SJSA1 (cell line): ENCODE results near the gene CALML5. TPM values are rescaled to one million over a fixed set of nuclear protein-coding genes. Genes with fewer than 3 reads are reported as not detected.
A peak's percentile ranks its signal among the peaks of the same experiment; 100 is the strongest.

Source experiments
- DNase-seq, 2 experiments: peaks; one replicate each; pipeline ENCODE4 v3.0.0-alpha.2; 2015 to 2020; ENCODE audit warnings: low spot score in 2 of 2, low read depth in 1 of 2
- H3K27ac ChIP-seq: fragments of 250-450 bp; sonication (Bioruptor Pico); 2 replicates; pipeline ENCODE4 v1.5.1; 2020; ENCODE audit warnings: mild to moderate bottlenecking, moderate library complexity
- H3K27me3 ChIP-seq: fragments of 250-450 bp; sonication (Bioruptor Pico); replicated peaks from 2 replicates; pipeline ENCODE4 v1.5.1; 2020; ENCODE audit warnings: mild to moderate bottlenecking, moderate library complexity
- H3K36me3 ChIP-seq: fragments of 250-450 bp; sonication (Bioruptor Pico); 2 replicates; pipeline ENCODE4 v1.5.1; 2020; ENCODE audit warnings: mild to moderate bottlenecking
- H3K4me1 ChIP-seq: fragments of 250-450 bp; sonication (Bioruptor Pico); replicated peaks from 2 replicates; pipeline ENCODE4 v1.6.1; 2021; ENCODE audit warnings: mild to moderate bottlenecking
- H3K4me3 ChIP-seq: fragments of 250-450 bp; sonication (Bioruptor Pico); 2 replicates; pipeline ENCODE4 v1.5.1; 2020; ENCODE audit warnings: mild to moderate bottlenecking
- H3K9me3 ChIP-seq: fragments of 250-450 bp; sonication (Bioruptor Pico); replicated peaks from 2 replicates; pipeline ENCODE4 v1.5.1; 2020; ENCODE audit warnings: mild to moderate bottlenecking
- total RNA-seq: library from RNA; depleted of rRNA; stranded (reverse); fragments of >200 nt; shearing (Covaris generic); gene quantifications from 2 replicates; pipeline ENCODE4 v1.2.3, GENCODE V29; 2014; rRNA removed

Gene CALML5, protein sequence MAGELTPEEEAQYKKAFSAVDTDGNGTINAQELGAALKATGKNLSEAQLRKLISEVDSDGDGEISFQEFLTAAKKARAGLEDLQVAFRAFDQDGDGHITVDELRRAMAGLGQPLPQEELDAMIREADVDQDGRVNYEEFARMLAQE
- total RNA-seq, result not detected in 2 replicates

DNA sequence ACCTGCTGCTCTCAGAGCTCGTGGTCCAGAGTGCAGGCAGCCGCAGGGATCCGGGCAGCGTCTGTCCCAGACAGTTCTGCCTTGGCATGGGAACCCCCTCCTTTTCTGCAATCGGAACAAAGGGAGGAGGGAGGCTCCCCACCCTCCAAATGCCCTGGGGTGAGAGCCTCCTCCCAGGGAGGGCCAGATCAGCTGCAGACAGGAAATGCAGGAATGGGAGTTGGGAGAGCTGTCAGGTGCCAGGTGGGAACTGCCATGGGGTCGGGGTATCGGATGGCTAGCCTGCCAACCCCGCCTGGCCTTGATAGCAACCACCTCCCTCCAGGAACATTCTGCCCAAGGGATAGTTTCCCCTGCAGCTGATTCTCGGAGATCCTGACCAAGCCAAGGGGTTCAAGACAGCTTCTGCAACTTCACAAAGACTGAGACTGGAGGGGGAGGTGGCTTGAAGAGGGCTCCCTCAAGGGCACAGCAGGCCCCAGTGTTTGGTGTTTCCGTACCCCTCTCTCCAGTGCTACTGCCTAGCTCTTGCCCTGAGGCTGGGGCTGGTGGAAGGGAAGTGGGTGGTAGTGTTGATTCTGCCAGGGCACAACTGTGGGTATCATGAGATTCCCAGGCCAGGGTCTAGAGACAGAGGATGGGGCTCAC lies at the start of gene CALML5:
Gene CALML5, minus strand, starts transcription at position 78 of the 648 bp plus-strand sequence. CDS start 132 bp downstream, outside the sequence.
- H3K27me3 ChIP-seq, result peaks cover 4% of the 10 kb centered on the region; the same call in 1 of the 2 replicates
- no peaks in the 10 kb centered on the region for H3K9me3 ChIP-seq
- no peak for DNase-seq
- no peaks in the 10 kb centered on the region for H3K36me3 ChIP-seq
- no peak within 1 kb of the TSS for H3K4me3 ChIP-seq
- H3K4me1 ChIP-seq, result no peaks in the 10 kb centered on the region
- no peak within 1 kb of the TSS for H3K27ac ChIP-seq

DNA sequence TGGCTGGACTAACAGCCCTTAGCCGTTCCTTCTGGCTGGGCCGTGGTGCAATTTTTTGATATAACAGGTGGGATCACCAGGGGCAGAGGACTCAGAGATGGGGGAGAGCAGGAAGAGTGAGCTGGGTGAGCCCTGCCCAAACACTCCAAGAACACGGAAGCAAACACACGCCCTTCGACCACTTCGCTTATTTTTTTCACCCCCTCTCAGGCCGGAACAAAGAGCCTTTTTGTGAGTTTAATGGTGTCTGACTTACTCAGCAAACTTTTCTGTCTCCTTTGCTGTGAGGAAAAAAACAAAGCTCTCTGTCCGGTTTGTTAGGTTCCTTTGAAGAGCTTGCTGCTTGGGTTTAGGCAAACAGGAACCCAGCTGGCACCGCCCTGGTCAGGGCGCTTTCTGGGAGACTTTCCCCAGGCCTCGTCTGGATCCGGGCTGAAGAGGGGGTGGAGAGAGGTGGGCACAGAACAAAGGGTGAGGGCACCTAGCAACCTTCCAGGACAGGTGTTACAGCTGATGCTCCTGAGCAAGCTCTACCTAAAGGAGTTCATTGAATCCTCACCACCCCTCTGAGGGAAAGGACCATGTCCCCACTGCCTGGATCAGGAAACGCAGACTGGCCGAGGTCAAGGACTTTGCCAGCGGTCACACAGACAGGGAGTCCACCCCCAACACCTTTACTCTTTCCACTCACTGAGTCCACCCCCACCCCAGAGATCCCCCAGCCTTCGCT lies 48.7 kb upstream of the CALML5 start:
- Histone ChIP-seq H3K4me3 (0 out of 2 replicates have a peak overlapping the region, but pooled peaks have one; percentile 2), H3K36me3 (no peaks in the 10 kb centered on the region), H3K27ac (peak overlapping the region; percentile 74), H3K4me1 (peaks cover 73% of the 10 kb centered on the region), H3K9me3 (no peaks in the 10 kb centered on the region), H3K27me3 (no peaks in the 10 kb centered on the region)
- peak in 1 of 2 experiments; percentile 61 for DNase-seq

DNA sequence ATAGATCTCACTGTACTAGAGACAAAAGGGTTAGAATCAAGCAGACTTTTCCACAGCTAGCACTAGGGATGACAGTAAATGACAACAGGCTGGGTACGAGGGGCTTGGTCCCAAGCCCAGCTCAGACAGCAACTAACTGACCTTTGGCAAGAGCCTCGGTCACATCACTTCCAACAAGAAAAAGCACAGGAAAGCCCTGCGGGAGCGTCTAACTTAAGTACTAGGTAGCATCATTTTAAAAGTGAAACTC lies 48.2 kb upstream of the CALML5 start:
- Histone ChIP-seq H3K4me1 (peaks cover 72% of the 10 kb centered on the region), H3K36me3 (no peaks in the 10 kb centered on the region), H3K4me3 (0 out of 2 replicates have a peak overlapping the region, but pooled peaks have one; percentile 2), H3K9me3 (no peaks in the 10 kb centered on the region), H3K27me3 (no peaks in the 10 kb centered on the region), H3K27ac (peak overlapping the region; percentile 74)
- no peak for DNase-seq

DNA sequence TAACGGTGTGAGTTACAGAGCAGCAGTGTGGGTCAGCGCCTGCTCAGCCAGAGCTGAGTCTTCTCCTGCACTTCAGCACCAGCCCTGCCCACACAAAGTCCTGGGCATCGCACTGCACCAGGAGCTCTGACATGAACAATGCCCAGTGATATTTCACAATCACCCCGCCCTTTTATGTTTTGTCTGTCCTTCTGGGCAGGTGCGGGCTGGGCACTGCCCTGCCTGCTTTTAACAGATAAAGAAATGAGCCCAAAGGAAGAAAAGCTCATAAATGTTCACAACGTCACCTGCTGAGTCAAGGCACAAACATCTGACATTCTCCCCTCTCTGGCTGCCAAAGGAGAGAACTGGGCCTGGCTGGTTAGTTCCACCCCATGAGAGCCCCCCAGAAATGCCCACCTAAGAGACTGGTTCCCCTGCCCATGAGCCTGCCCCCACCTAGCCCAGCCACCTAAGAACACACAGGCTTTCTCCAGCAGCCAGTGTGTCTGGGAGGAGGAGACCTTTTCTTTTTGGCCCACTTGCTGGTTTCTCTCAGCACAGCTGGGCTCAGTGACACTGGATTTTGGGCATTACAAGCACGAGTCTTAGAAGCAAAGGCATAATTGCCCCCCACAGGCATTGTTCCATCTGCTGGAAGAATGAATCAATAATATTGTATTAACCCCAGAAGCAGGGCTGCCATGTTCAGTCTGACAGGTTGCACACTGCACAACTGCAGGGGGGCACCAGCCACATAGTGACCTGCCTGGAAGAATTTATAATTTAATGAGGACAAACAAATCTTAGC lies 47.7 kb upstream of the CALML5 start:
- peak in 1 of 2 experiments; percentile 62 for DNase-seq
- Histone ChIP-seq H3K27me3 (no peaks in the 10 kb centered on the region), H3K36me3 (no peaks in the 10 kb centered on the region), H3K27ac (peak overlapping the region; percentile 74), H3K9me3 (no peaks in the 10 kb centered on the region), H3K4me1 (peaks cover 66% of the 10 kb centered on the region), H3K4me3 (no peak overlapping the region)

DNA sequence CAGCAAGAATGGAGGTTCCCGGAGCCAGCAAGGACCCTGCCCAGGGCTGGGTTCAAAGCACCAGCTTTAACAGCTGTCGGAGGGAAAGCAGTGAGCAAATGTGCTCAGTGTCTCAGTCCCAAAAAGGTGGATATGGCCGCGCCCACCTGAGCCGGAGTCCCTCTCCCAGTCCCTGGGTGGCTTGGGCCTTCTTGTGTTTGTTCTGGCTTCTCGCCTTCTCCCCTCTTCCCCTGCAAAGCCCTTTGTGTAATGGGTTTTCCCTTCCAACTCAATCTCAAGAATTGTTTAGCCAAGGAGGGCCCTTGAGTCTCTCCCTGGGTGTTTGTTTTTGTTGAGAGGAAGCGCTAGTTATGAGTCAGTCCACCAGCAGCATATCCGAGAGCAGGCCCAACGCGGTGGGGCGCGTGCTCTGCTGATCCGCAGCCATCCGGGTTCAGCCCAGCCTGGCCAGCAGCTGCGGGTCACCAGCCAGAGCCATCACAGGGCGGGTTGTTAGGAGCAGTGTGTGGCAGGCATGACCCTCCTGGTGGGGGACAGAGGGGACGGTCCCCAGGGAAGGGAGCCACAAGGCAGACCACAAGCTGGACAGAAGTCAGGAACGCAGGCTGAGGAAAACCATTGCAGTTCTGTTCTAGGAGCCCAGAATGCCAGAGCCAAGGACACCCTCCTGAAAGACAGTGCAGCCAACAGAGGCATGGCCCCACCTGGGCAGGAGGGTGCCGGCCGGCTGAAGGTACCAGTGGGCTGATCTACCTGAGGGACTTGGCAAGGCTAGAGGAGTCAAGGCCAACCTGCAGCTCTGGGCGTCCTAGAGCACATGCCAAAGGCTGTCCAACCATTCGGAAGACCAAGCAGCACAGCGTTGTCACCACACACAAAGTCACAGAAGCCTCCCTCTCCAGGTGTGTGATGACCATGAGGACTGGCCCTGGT lies 46.7 kb upstream of the CALML5 start:
- Histone ChIP-seq H3K36me3 (no peaks in the 10 kb centered on the region), H3K4me3 (no peak overlapping the region), H3K27ac (peak overlapping the region; percentile 22), H3K27me3 (no peaks in the 10 kb centered on the region), H3K9me3 (0 out of 2 replicates have a peak, but pooled peaks cover 2% of the 10 kb centered on the region), H3K4me1 (peaks cover 56% of the 10 kb centered on the region)
- peak; percentile 92 to 96 for DNase-seq

DNA sequence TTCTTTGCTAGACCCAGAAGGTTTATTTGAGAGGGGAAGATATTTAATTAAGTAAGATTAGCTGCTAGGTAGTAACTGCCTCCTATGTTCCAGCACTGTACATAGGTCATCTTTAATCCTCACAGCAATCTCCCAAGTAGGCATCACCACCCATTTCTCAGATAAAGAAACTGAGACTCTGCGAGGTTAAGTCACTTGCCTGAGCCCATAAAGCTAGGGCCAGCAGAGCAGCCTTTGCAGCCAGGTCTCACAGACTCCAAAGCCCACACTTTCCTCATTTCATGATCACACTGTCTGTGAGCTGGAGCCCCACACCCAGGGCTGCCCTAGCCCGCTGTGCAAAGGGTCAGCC lies 46.0 kb upstream of the CALML5 start:
- H3K9me3 ChIP-seq, result 0 out of 2 replicates have a peak, but pooled peaks cover 2% of the 10 kb centered on the region
- no peak for DNase-seq
- H3K36me3 ChIP-seq, result no peaks in the 10 kb centered on the region
- H3K4me1 ChIP-seq, result peaks cover 52% of the 10 kb centered on the region
- no peak overlapping the region for H3K4me3 ChIP-seq
- no peaks in the 10 kb centered on the region for H3K27me3 ChIP-seq
- no peak overlapping the region for H3K27ac ChIP-seq

DNA sequence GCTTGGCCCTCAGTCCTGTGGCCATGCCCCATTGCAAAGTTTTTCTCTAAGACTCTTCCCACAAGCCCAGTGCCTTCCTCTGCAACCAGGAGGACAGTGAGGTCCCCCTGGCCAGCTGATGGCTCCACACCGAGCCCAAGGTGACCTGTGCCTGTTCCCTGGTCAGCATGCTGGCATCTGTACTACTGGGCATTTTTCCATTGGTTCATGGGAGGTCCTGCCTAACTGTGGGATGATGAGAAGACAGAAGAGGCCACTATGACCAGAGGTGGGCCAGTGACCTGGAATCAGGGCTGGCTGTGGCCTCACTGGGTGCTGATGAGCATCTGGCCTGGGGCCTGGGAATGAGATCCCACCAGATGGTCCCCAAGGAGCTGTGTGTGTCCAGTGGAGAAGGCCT lies 45.6 kb upstream of the CALML5 start:
- DNase-seq, result no peak
- Histone ChIP-seq H3K36me3 (no peaks in the 10 kb centered on the region), H3K4me1 (peaks cover 52% of the 10 kb centered on the region), H3K27me3 (no peaks in the 10 kb centered on the region), H3K9me3 (0 out of 2 replicates have a peak, but pooled peaks cover 2% of the 10 kb centered on the region), H3K4me3 (no peak overlapping the region), H3K27ac (no peak overlapping the region)

DNA sequence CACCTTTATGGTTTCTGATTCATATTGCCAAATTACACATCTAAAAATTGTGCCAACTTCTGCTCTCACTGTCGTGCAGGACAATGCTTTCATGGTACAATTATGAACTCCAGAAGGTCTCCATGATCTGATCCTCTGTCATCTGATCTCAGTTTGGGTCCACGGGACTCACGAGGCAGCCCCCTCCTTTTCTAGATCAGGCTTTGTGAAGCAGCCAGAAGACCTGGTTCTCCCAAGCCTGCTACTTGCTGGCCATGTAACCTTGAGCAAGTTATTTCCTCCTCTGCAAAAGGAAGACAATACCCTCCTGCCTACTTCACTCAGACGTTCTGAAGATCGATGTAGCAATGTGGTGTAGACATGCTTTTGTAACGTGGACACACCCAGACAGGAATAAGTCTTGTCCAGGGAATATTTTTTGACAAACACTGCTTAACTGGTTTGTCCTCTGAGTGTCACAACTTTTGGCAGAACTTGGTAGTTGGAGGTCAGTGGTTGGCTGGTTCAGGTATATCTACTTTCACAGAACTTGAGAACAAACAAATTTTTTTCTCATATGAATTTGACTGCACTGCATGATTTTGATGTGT lies 44.9 kb upstream of the CALML5 start:
- H3K4me1 ChIP-seq, result peaks cover 50% of the 10 kb centered on the region
- 0 out of 2 replicates have a peak, but pooled peaks cover 2% of the 10 kb centered on the region for H3K9me3 ChIP-seq
- no peak for DNase-seq
- no peak overlapping the region for H3K27ac ChIP-seq
- H3K27me3 ChIP-seq, result no peaks in the 10 kb centered on the region
- H3K36me3 ChIP-seq, result no peaks in the 10 kb centered on the region
- no peak overlapping the region for H3K4me3 ChIP-seq

DNA sequence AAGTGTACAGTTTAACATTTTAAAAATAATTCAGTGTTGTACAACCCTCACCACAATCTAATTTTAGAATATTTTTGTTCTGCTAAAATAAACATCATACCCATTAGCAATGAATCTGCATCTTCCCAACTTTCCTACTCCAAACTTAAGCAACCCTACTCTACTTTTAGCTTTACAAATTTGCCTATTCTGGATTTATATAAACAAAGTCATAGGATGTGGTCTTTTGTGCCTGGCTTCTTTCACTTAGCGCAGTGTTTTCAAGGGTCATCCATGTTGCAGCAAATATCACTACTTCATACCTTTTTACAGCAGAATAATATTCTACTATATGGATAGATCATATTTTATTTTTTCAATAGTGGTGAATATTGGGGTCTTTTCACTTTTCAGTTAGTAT lies 44.3 kb upstream of the CALML5 start:
- no peak for DNase-seq
- H3K27me3 ChIP-seq, result no peaks in the 10 kb centered on the region
- no peaks in the 10 kb centered on the region for H3K36me3 ChIP-seq
- no peak overlapping the region for H3K27ac ChIP-seq
- 0 out of 2 replicates have a peak, but pooled peaks cover 2% of the 10 kb centered on the region for H3K9me3 ChIP-seq
- H3K4me1 ChIP-seq, result peaks cover 50% of the 10 kb centered on the region
- no peak overlapping the region for H3K4me3 ChIP-seq

DNA sequence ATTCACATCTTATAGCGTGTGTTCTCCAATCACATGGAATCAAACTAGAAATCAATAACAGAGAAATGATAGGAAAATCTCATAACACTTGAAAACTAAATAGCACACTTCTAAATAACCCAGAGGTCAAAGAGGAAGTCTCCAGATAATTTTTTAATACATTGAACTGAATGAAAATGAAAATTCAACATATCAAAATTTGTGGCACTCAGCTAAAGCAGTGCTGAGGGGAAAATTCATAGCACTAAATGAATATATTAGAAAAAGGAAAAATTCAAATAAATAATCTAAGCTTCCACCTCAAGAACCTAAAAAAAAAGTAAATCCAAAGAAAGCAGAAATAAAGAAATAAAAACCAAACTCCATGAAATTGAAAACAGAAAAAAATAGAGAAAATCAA lies 42.7 kb upstream of the CALML5 start:
- DNase-seq, result no peak
- Histone ChIP-seq H3K36me3 (no peaks in the 10 kb centered on the region), H3K4me1 (peaks cover 45% of the 10 kb centered on the region), H3K27ac (no peak overlapping the region), H3K27me3 (no peaks in the 10 kb centered on the region), H3K9me3 (0 out of 2 replicates have a peak, but pooled peaks cover 2% of the 10 kb centered on the region), H3K4me3 (no peak overlapping the region)

DNA sequence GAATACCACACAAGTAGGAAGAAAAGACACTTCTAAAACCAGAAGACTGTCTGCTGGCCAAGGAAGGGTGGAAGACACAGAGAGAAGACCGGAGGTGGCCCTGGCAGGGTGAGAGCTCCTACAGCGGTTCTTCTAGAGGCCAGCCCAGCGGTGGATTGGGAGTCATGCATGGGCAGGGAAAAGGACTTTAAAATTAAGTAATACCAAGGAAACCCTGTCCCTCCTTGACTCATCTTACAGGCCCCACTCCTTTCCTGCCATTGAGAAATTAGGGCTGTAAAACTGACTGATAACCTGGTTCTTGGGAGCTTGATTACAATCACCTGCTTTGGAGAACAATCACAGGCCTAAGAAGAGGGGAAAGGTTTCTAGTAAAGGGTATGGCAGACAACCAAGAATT lies 41.5 kb upstream of the CALML5 start:
- 0 out of 2 replicates have a peak, but pooled peaks cover 2% of the 10 kb centered on the region for H3K9me3 ChIP-seq

DNA sequence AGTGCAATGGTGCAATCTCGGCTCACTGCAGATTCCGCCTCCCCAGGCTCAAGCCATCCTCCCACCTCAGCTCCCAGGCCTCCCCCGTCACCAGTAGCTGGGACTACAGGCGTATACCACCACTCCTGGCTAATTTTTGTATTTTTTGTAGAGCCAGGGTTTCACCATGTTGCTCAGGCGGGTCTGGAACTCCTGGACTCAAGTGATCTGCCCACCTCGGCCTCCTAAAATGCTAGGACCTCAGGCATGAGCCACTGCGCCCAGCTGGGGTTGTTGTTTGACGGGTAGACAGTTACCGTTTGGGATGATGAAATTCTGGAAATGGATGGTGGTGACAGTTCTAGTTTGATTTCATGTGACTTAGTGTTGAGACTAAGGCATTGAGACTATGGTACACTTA lies 40.7 kb upstream of the CALML5 start:
- 0 out of 2 replicates have a peak, but pooled peaks cover 2% of the 10 kb centered on the region for H3K9me3 ChIP-seq
- DNase-seq, result no peak
- peaks cover 25% of the 10 kb centered on the region for H3K4me1 ChIP-seq
- no peaks in the 10 kb centered on the region for H3K36me3 ChIP-seq
- H3K4me3 ChIP-seq, result no peak overlapping the region
- no peaks in the 10 kb centered on the region for H3K27me3 ChIP-seq
- no peak overlapping the region for H3K27ac ChIP-seq

More for the DNA sequence above, 41.5 kb upstream of the CALML5 start:
- Histone ChIP-seq H3K27ac (no peak overlapping the region), H3K4me3 (no peak overlapping the region), H3K4me1 (peaks cover 33% of the 10 kb centered on the region), H3K27me3 (no peaks in the 10 kb centered on the region), H3K36me3 (no peaks in the 10 kb centered on the region)
- no peak for DNase-seq
